Loucy (cell line): Measurements from ENCODE around the gene ZSCAN21.

Source experiments
- H2AFZ ChIP-seq: fragments of 200-600 bp; sonication (generic); 2 replicates; pipeline ENCODE4 v1.6.0; 2016; ENCODE audit warnings: antibody characterized with exemption, mild to moderate bottlenecking, low read length, moderate library complexity
- H3F3A ChIP-seq: fragments of 200-600 bp; 2 replicates; pipeline ENCODE4 v1.6.0; 2016; ENCODE audit warnings: antibody characterized with exemption, low read depth, mild to moderate bottlenecking
- H3K27me3 ChIP-seq: fragments of 200-600 bp; sonication (generic); 2 replicates; pipeline ENCODE4 v1.6.1; 2014; ENCODE audit warnings: low read length, mild to moderate bottlenecking; ENCODE audit not compliant: insufficient read depth, poor library complexity, severe bottlenecking
- H3K36me3 ChIP-seq: fragments of 200-600 bp; sonication (generic); 2 replicates; pipeline ENCODE4 v1.6.1; 2016; ENCODE audit warnings: low read length; ENCODE audit not compliant: insufficient read depth
- H3K4me1 ChIP-seq: fragments of 200-600 bp; sonication (generic); 2 replicates; pipeline ENCODE4 v1.5.1; 2014; ENCODE audit warnings: low read length, mild to moderate bottlenecking; ENCODE audit not compliant: insufficient read depth, poor library complexity, severe bottlenecking
- H3K4me2 ChIP-seq: fragments of 200-600 bp; sonication (generic); 2 replicates; pipeline ENCODE4 v1.6.0; 2014; ENCODE audit warnings: antibody characterized with exemption, low read length, low read depth, mild to moderate bottlenecking; ENCODE audit not compliant: poor library complexity, severe bottlenecking
- H3K4me3 ChIP-seq: fragments of 200-600 bp; sonication (generic); 2 replicates; pipeline ENCODE4 v1.5.1; 2014; ENCODE audit warnings: low read length, mild to moderate bottlenecking, mixed read lengths; ENCODE audit not compliant: poor library complexity, severe bottlenecking
- H3K79me2 ChIP-seq: fragments of 200-600 bp; sonication (generic); 2 replicates; pipeline ENCODE4 v1.6.1; 2014; ENCODE audit warnings: low read length; ENCODE audit not compliant: insufficient read depth
- H3K9ac ChIP-seq: fragments of 200-600 bp; sonication (generic); 2 replicates; pipeline ENCODE4 v1.6.0; 2014; ENCODE audit warnings: mild to moderate bottlenecking, low read depth, low read length, moderate library complexity; ENCODE audit not compliant: poor library complexity, severe bottlenecking
- H3K9me2 ChIP-seq: fragments of 200-600 bp; sonication (generic); replicated peaks from 2 replicates; pipeline ENCODE4 v1.6.1; 2016; ENCODE audit warnings: low read depth, low read length, mixed read lengths
- H3K9me3 ChIP-seq: fragments of 200-600 bp; sonication (generic); 2 replicates; pipeline ENCODE4 v1.6.1; 2014; ENCODE audit warnings: mild to moderate bottlenecking, antibody characterized with exemption, low read length, low read depth; ENCODE audit not compliant: insufficient read depth
- H4K20me1 ChIP-seq: fragments of 200-600 bp; sonication (generic); 2 replicates; pipeline ENCODE4 v1.6.0; 2014; ENCODE audit warnings: antibody characterized with exemption, low read length, mild to moderate bottlenecking; ENCODE audit not compliant: insufficient read depth, poor library complexity, severe bottlenecking
- EZH2phosphoT487 ChIP-seq: fragments of 200-600 bp; IDR thresholded peaks from 2 replicates; pipeline ENCODE4 v1.6.1; 2018; ENCODE audit warnings: antibody characterized with exemption, mild to moderate bottlenecking, moderate library complexity, borderline replicate concordance
- TF ChIP-seq, protein P1 (sequence below): fragments of 200-600 bp; sonication (generic); conservative IDR thresholded peaks from 2 replicates; pipeline ENCODE4 v1.5.1; 2014; ENCODE audit warnings: mild to moderate bottlenecking, antibody characterized with exemption, low read length

The ZSCAN21 gene

GRCh38 chr7:100091411-100092181 is 42.0 kb downstream of the ZSCAN21 start:
- H3K9ac ChIP-seq = no peak overlapping the region
- peaks cover 26% of the 10 kb centered on the region; the same call in 1 of the 2 replicates for H3F3A ChIP-seq
- peaks cover 65% of the 10 kb centered on the region for H3K79me2 ChIP-seq
- H3K36me3 ChIP-seq = peaks cover 59% of the 10 kb centered on the region
- no peaks in the 10 kb centered on the region for H3K9me3 ChIP-seq
- no peak overlapping the region for H3K4me2 ChIP-seq
- peaks cover 50% of the 10 kb centered on the region for H4K20me1 ChIP-seq
- TF ChIP-seq EZH2phosphoT487 = no peak
- TF ChIP-seq, protein P1, sequence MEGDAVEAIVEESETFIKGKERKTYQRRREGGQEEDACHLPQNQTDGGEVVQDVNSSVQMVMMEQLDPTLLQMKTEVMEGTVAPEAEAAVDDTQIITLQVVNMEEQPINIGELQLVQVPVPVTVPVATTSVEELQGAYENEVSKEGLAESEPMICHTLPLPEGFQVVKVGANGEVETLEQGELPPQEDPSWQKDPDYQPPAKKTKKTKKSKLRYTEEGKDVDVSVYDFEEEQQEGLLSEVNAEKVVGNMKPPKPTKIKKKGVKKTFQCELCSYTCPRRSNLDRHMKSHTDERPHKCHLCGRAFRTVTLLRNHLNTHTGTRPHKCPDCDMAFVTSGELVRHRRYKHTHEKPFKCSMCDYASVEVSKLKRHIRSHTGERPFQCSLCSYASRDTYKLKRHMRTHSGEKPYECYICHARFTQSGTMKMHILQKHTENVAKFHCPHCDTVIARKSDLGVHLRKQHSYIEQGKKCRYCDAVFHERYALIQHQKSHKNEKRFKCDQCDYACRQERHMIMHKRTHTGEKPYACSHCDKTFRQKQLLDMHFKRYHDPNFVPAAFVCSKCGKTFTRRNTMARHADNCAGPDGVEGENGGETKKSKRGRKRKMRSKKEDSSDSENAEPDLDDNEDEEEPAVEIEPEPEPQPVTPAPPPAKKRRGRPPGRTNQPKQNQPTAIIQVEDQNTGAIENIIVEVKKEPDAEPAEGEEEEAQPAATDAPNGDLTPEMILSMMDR = peak; percentile 21; the same call in 1 of the 2 replicates
- no peak overlapping the region for H2AFZ ChIP-seq
- H3K4me3 ChIP-seq = no peak overlapping the region
- no peaks in the 10 kb centered on the region for H3K27me3 ChIP-seq
- peaks cover 19% of the 10 kb centered on the region for H3K4me1 ChIP-seq
- no peaks in the 10 kb centered on the region for H3K9me2 ChIP-seq

- Histone ChIP-seq H3K79me2 (peaks cover 75% of the 10 kb centered on the region), H3K36me3 (peaks cover 73% of the 10 kb centered on the region), H3K4me2 (no peak overlapping the region), H3K9me2 (no peaks in the 10 kb centered on the region), H3K9me3 (no peaks in the 10 kb centered on the region), H3F3A (peaks cover 26% of the 10 kb centered on the region; the same call in 1 of the 2 replicates), H4K20me1 (peaks cover 62% of the 10 kb centered on the region), H3K4me3 (no peak overlapping the region), H3K27me3 (no peaks in the 10 kb centered on the region), H3K9ac (no peak overlapping the region), H2AFZ (no peak overlapping the region), H3K4me1 (peaks cover 22% of the 10 kb centered on the region)
- TF ChIP-seq EZH2phosphoT487 = no peak
- TF ChIP-seq, protein P1 = no peak
Measured at GRCh38 chr7:100093054-100093453, 43.5 kb downstream of the ZSCAN21 start.

DNA sequence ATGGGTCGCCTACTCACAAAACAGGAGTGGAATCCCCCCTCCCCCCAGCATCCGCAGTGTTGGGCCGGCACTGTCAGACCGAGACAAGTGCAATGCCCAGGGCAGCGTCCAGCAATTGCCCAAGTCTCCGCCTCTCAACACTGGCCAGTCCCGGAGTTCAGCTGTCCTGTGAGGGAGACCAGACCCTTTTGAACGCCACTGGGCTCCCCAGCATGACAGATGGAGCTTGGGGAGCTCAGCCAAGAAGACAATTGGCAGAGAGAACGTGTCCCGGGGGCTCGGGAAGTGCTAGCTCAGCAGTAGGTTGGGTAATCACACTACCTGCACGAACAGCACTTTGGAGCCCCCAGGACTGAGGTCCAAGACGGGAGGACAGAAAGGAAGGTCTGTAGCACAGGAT is 43.9 kb downstream of the ZSCAN21 start:
- Histone ChIP-seq H3K4me2 (no peak overlapping the region), H4K20me1 (peaks cover 67% of the 10 kb centered on the region), H2AFZ (no peak overlapping the region), H3K9me2 (no peaks in the 10 kb centered on the region), H3K4me1 (peaks cover 21% of the 10 kb centered on the region), H3K9ac (no peak overlapping the region), H3K79me2 (peaks cover 75% of the 10 kb centered on the region), H3K9me3 (no peaks in the 10 kb centered on the region), H3K27me3 (no peaks in the 10 kb centered on the region), H3K4me3 (no peak overlapping the region), H3F3A (peaks cover 26% of the 10 kb centered on the region; the same call in 1 of the 2 replicates), H3K36me3 (peaks cover 78% of the 10 kb centered on the region)
- TF ChIP-seq, protein P1 = no peak
- no peak for TF ChIP-seq EZH2phosphoT487
